SU-DHL-6 (cell line): ENCODE data around the gene PDLIM7.

Experiments
- H2AFZ ChIP-seq: fragments of 200-600 bp; sonication (generic); 2 replicates; pipeline ENCODE4 v1.6.1; 2014; ENCODE audit warnings: low read depth, mild to moderate bottlenecking, moderate library complexity, mixed read lengths, antibody characterized with exemption, low read length; ENCODE audit not compliant: severe bottlenecking
- H3F3A ChIP-seq: fragments of 200-600 bp; shearing (Covaris generic); 2 replicates; pipeline ENCODE4 v1.6.0; 2016; ENCODE audit warnings: antibody characterized with exemption, mild to moderate bottlenecking; ENCODE audit not compliant: insufficient read depth
- H3K27ac ChIP-seq: fragments of 200-600 bp; sonication (generic); 2 replicates; pipeline ENCODE4 v1.5.1; 2016; ENCODE audit warnings: low read depth, mild to moderate bottlenecking, low read length, moderate library complexity, mixed read lengths
- H3K27me3 ChIP-seq: fragments of 200-600 bp; sonication (generic), shearing (Covaris generic); 2 replicates; pipeline ENCODE4 v1.6.0; 2014; ENCODE audit warnings: mild to moderate bottlenecking, low read length
- H3K36me3 ChIP-seq: fragments of 200-600 bp; sonication (generic); 2 replicates; pipeline ENCODE4 v1.6.1; 2014; ENCODE audit warnings: mild to moderate bottlenecking, low read length, mixed read lengths
- H3K4me2 ChIP-seq: fragments of 300-600, 200-600 bp; shearing (Covaris generic), sonication (generic); 2 replicates; pipeline ENCODE4 v1.6.0; 2014; ENCODE audit warnings: low read length, low read depth, mild to moderate bottlenecking; ENCODE audit not compliant: poor library complexity, severe bottlenecking
- H3K4me3 ChIP-seq: fragments of 200-600 bp; sonication (generic); 2 replicates; pipeline ENCODE4 v1.5.1; 2014; ENCODE audit warnings: antibody characterized with exemption, low read length, mild to moderate bottlenecking, mixed read lengths; ENCODE audit not compliant: insufficient read depth, poor library complexity, severe bottlenecking
- H3K79me2 ChIP-seq: fragments of 200-600 bp; sonication (generic); 2 replicates; pipeline ENCODE4 v1.6.1; 2014; ENCODE audit warnings: mild to moderate bottlenecking, low read length, moderate library complexity; ENCODE audit not compliant: insufficient read depth
- H3K9ac ChIP-seq: fragments of 200-600 bp; sonication (generic); 2 replicates; pipeline ENCODE4 v1.7.0; 2014; ENCODE audit warnings: mild to moderate bottlenecking, low read length
- H3K9me2 ChIP-seq: fragments of 200-600 bp; sonication (generic); replicated peaks from 2 replicates; pipeline ENCODE4 v1.6.1; 2014; ENCODE audit warnings: low read length; ENCODE audit not compliant: insufficient read depth
- H3K9me3 ChIP-seq: fragments of 200-600 bp; sonication (generic); 2 replicates; pipeline ENCODE4 v1.6.1; 2014; ENCODE audit warnings: low read length, mixed read lengths; ENCODE audit not compliant: insufficient read depth
- H4K20me1 ChIP-seq: fragments of 200-600 bp; sonication (generic); 2 replicates; pipeline ENCODE4 v1.6.1; 2014; ENCODE audit warnings: low read depth, mild to moderate bottlenecking, antibody characterized with exemption, low read length, moderate library complexity, mixed read lengths
- CTCF ChIP-seq: fragments of 200-600 bp; sonication (generic); IDR thresholded peaks from one replicate; pipeline ENCODE4 v1.5.1; 2017; ENCODE audit warnings: antibody characterized with exemption, mild to moderate bottlenecking, low read length, moderate library complexity; ENCODE audit not compliant: insufficient read depth, poor library complexity, severe bottlenecking
- EZH2phosphoT487 ChIP-seq: fragments of 200-600 bp; sonication (generic), shearing (Covaris generic); conservative IDR thresholded peaks from 2 replicates; pipeline ENCODE4 v1.6.1; 2018; ENCODE audit warnings: mild to moderate bottlenecking, antibody characterized with exemption, low read length, moderate library complexity, mixed read lengths

PDLIM7 gene

DNA sequence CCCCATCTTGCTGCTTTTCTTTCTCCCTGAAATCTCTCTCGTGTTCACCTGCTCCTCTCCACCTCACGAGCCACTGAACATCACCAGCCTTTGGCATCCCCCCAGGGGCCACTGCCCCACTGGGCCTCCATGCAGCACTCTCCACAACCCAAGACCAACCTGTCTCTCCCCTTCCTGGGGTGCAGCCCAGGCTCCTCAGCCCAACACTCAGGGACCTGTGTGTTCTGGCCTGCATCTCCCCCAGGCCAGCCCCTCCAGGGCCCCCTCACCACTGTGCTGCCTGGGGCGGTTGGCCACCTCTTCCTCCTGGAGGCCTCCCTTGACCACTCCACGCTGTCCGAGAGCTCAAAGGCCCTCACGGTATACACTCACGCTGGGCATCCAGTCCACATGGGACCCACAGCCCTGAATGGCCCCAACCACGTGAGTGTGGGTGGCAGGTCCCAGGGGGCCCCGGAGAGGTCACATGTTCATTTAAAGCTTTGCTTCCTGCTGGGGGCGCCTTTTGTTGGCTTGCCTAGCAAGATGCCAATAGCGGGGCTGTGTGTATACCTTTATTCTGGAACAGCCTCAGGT is 12.7 kb upstream of the PDLIM7 start:
- no peaks in the 10 kb centered on the region for H3K9me3 ChIP-seq
- peaks cover 26% of the 10 kb centered on the region for H3K79me2 ChIP-seq
- H3K9me2 ChIP-seq: no peaks in the 10 kb centered on the region
- H3K36me3 ChIP-seq: peaks cover 5% of the 10 kb centered on the region
- H3K9ac ChIP-seq: peak overlapping the region; percentile 88
- peak overlapping the region; percentile 95 for H3K27ac ChIP-seq
- H3K4me3 ChIP-seq: peak overlapping the region; percentile 66
- peak overlapping the region; percentile 92 for H3K4me2 ChIP-seq
- no peak overlapping the region for H2AFZ ChIP-seq
- peaks cover 35% of the 10 kb centered on the region for H3F3A ChIP-seq
- H4K20me1 ChIP-seq: no peaks in the 10 kb centered on the region
- no peak for TF ChIP-seq EZH2phosphoT487
- peak; percentile 47 for TF ChIP-seq CTCF
- no peaks in the 10 kb centered on the region for H3K27me3 ChIP-seq

DNA sequence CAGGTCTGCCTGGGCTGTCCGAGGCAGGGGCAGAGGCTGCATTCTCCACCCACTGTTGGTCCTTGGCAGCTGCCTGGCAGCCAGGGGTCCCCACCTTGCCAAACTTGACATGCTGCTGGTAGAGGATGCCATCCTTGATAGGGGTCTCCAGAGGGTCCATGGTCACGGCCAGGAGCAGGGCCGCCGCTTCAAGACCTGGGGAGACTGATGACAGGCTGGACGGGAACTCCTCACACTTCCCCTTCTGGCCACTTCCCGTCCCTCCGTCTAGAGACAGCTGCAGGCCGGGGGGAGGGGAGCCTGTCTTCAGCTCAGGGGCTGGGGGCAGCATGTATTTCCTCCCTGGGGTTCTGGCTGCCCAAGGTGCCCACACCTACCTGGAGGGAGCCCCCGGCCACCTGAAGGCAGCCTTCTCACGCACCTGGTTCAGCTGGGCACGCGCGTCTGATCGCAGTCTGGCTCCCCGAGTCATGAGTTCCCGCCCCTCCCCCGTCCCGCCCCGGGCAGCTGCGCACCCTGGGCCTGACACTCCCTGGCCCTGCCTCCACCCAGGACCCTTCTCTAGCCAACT is 12.1 kb upstream of the PDLIM7 start, which contains the start of gene DOK3:
Gene DOK3, minus strand, starts transcription at position 446 of the 571 bp plus-strand sequence. Its CDS starts 286 bp downstream, at position 160.
- no peak for TF ChIP-seq EZH2phosphoT487
- TF ChIP-seq CTCF: no peak
- Histone ChIP-seq H3F3A (peaks cover 35% of the 10 kb centered on the region), H3K9me2 (no peaks in the 10 kb centered on the region), H3K9me3 (no peaks in the 10 kb centered on the region), H3K27me3 (no peaks in the 10 kb centered on the region), H3K4me3 (peak within 1 kb of the TSS; percentile 66), H4K20me1 (no peaks in the 10 kb centered on the region), H3K36me3 (peaks cover 5% of the 10 kb centered on the region), H2AFZ (no peak within 1 kb of the TSS), H3K27ac (peak within 1 kb of the TSS; percentile 95), H3K9ac (peak within 1 kb of the TSS; percentile 88), H3K79me2 (peaks cover 20% of the 10 kb centered on the region; the same call in 1 of the 2 replicates), H3K4me2 (peak within 1 kb of the TSS; percentile 92)

DNA sequence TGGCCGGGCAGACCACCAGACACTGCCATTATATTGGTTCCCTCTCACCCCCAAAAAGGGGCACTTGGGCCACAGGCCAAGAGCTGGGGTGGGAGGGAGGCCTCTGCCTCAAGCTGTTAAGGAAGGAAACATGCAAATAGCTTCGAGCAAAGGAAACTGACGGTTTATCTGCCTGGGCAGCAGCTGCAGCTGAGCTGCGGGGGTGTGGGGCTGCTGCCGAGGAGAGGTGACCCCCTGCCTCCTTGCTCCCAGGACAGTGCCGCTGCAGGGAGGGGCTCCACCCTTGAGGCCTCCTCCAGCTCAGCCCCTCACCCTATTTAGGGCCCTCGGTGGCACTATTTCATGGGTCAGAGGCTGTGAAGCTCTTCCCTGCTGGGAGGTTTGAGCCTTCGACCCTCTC is 11.4 kb upstream of the PDLIM7 start:
- Histone ChIP-seq H3K36me3 (peaks cover 5% of the 10 kb centered on the region), H3K79me2 (peaks cover 20% of the 10 kb centered on the region; the same call in 1 of the 2 replicates), H3K9me2 (no peaks in the 10 kb centered on the region), H2AFZ (no peak overlapping the region), H4K20me1 (no peaks in the 10 kb centered on the region), H3K27me3 (no peaks in the 10 kb centered on the region), H3K4me3 (peak overlapping the region; percentile 66), H3K9ac (peak overlapping the region; percentile 88), H3K4me2 (peak overlapping the region; percentile 92), H3K9me3 (no peaks in the 10 kb centered on the region), H3F3A (peaks cover 35% of the 10 kb centered on the region), H3K27ac (peak overlapping the region; percentile 95)
- no peak for TF ChIP-seq EZH2phosphoT487
- TF ChIP-seq CTCF: no peak
